ENCODE results near the gene WHRN.

WHRN gene

DNA sequence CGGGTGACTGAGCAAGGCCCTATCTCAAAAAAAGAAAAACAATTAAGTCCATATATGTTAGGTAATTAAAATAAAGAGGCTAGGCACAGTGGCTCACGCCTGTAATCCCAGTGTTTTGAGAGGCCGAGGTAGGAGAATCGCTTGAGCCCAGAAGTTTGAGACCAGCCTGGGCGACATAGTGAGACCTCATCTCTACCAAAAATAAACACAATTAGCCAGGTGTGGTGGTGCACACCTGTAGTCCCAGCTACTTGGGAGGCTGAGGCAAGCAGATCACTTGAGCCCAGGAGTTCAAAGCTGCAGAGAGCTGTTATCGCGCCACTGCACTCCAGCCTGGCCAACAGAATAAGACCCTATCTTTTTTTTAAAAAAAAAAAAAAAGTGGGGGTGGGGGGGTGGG lies 12.3 kb downstream of the WHRN start:
- DNase-seq (ENCODE audit: low read depth in 2 of 2): no peak

DNA sequence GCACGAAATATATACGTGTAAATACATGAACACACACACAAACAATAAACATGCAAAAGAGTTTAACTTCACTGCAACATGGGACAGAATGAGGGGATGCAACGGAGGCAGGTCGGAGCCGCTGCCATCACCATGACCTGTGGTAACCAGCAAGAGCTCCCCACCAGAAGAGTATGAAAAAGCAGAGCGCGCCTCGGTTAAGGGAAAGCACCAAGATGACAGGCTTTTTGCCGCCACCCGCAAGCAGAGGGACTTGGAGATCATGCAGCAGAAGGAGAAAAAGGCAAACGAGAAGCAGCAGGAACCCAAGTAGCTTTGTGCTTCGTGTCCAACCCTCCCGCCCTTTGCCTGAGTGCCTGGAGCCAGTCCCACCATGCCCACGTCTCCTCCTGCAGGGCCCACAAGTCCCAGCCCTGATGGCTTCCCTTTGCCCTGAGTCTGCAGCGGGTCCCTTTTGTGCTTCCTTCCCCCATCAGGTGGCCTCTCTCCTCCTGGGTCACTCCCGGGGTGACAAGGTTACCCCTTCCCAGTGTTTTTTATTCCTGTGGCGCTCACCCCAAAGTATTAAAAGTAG lies 13.8 kb downstream of the WHRN start:
- no peak for DNase-seq (ENCODE audit: low read depth in 2 of 2)

- DNase-seq (ENCODE audit: low read depth in 2 of 2): no peak
Observed at GRCh38 chr9:114489928-114490327, 15.3 kb downstream of the WHRN start.

DNA sequence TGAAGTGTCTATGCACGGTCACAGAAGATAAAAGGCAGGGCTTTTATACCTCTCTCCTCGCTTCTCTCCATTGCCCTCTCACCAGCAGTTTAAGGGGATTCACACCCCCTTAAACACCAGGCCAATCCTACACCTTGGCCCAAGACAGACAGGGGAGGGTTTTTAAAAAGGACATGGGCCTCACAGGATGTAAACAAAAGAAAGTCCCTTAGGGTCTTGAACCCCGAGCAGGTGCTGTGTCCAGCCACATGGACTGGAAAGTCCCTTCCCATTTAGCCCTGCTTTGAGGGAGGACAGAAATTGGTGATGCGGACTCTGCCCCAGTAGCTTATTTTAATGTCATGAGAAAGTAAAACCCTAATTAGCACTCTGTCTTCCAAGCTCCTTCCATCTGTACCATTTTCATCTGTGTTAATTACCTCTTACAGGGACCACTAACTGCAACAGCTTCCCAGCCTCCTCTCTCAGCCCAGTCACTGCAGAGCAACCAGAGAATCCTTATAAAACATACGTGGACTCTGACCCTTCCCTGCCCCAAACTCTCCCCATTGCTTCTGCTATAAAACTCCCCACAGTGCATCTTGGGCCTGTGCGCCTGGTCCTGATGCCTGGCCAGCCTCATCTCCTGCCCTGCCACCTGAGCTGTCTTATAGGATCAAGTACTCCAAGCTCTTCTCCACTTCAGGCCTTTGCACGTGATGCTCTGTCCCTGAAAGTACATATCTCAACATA lies 16.7 kb downstream of the WHRN start:
- DNase-seq (ENCODE audit: low read depth in 2 of 2): no peak

GRCh38 chr9:114487607-114488300 lies 17.5 kb downstream of the WHRN start:
- peak in 1 of 2 donors; percentile 28 for DNase-seq (ENCODE audit: low read depth in 2 of 2)

DNA sequence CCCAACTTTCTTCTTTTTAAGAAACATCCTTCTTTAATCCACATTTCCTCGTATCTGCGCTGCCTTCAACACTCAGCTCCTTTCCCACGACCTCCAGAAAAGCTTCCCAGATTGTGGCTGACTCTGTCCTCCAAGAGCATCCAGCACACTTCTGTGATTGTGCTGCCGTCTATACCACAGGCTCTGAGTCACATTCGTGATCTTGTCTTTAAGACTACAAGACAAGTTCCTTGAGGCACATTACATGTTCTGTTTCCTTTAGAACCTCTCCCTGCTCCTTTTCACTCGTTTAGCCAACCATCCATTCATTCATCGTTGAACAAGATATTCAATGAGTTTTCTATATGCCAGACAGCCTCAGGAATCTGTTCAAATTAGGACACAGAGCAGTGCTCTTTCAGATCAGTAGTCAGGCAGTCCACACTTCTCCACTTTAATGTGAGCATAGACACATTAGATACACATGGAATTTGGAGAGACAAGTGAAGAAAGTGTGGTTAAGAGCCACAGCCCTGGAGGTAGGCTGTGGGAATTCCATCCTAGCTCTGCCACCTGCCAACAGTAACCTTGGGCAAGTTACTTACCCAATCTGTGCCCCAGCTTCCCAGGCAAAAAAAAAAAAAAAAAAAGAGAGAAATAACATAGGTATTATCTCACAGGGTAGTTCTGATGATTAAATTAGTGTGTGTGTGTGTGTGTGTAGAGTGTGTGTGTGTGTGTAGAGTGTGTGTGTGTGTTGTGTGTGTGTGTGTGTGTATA lies 18.9 kb downstream of the WHRN start:
- DNase-seq (ENCODE audit: low read depth in 2 of 2): no peak

GRCh38 chr9:114484854-114485443 lies 20.3 kb downstream of the WHRN start:
- DNase-seq (ENCODE audit: low read depth in 2 of 2): peak in 1 of 2 donors; percentile 7

DNA sequence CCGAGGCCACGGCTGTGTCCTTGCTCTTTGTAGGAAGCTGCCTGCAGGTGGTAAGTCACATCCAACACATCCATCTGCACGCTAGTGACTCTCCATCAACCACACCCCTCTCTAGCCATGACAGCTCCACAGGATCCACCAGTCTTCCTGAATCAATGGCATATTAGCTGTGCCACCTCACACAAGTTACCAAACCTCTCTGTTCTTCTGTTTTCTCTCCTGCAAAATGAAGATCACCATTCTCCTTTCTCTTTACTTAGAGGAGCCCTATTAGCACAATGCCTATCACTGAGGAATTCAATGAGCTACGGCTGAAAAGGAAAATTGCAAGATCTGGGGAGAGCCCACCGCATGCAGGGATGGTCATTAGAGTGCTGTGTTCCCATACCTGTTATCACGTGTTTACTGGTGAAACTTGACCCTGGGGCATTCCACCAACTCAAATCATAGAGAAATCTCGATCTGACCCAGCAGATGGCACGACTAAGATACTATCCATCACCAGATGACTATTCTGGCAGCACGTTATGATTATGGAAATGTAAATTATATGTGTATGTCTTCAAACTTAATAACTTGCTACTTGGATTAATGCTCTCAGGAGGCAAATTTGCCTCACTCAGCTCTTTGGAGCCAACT lies 20.9 kb downstream of the WHRN start:
- DNase-seq (ENCODE audit: low read depth in 2 of 2): no peak

GRCh38 chr9:114483499-114483898 lies 21.8 kb downstream of the WHRN start:
- DNase-seq (ENCODE audit: low read depth in 2 of 2): no peak

DNA sequence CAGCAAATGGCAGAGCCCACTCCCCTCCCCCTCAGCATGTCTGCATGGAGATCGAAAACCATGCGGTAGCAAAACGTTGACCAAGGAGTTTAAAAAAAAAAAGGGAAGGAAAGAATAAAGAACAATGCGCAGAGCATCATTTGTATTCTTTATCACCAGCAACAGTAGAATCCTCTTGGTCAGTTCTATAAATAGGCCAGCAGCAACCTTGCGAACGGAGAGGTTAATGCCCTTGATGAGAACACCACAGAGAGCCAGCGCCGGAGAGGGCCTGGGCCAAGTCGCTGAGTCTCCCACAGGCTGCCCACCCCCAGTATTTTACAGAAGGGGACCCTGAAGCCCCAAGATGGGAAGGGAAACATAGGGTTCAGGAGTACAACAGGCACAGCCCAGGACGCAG lies 22.7 kb downstream of the WHRN start:
- no peak for DNase-seq (ENCODE audit: low read depth in 2 of 2)

DNA sequence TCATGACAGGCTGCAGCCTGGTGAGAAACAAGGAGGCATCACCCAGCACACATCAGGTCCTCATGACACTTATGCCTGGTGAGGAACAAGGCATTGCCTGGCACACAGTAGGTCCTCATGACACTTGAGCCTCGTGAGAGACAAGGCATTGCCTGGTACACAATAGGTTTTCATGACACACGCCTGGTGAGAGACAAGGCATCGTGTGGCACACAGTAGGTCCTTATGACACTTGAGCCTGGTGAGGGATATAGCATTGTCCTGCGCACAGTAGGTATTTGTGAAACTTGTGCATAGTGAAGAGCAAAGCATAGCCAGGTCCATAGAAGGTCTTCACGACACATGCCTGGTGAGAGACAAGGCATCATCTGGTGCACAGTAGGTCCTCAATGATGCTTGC lies 23.5 kb downstream of the WHRN start:
- no peak for DNase-seq (ENCODE audit: low read depth in 2 of 2)

DNA sequence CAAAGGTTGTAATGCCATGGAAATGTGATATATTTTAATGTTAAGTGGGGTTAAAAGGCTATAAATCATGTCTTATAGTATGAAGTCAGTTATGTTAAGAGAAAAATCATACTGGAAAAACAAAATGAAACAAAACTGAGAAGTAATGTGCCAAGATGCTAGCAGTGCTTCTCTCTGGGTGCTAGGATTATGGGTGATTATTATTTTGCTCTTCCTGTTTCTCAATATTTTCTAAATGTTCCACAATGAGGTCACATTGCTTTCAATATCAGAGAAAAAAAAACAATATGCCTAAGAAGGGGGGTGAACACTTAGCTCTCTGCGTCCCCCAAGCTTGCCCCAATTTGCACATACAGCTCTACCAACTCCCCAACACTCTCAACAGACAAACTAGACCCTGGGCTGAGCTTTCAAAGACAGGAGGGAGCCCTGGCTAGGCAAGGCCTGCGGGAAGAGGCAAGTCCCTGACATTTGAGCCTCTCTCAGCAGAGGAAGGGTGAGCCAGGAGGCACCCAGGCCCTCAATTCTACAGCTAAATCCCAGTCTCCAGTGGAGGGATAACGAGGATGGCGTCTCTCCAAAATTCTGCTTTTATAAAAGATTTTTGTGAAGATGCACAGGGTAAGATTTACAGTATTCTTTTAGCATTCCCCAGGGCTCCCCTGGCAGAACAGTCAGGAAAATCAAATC lies 24.4 kb downstream of the WHRN start:
- DNase-seq (ENCODE audit: low read depth in 2 of 2): no peak

DNA sequence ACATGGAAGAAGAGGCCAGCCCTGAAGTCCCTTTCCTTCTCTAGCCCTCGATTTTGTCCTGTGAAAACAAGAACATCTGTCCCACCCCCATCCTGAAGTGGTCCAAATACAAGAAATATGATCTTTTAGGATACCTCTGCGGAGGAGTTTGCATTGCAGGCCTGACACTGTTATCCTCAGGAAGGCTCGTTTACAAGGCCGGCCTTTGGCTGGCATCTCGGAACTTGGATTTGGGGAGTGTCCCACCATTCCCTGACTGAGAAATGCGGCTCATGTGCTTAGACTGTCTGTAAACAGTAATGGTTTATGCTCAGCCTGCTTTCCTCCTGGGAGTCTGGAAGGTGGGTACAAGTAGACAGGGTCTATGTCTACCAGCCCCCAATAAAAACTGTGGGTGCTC lies 26.4 kb downstream of the WHRN start:
- no peak for DNase-seq (ENCODE audit: low read depth in 2 of 2)

- no peak for DNase-seq (ENCODE audit: low read depth in 2 of 2)
Observed at GRCh38 chr9:114478459-114478858, 26.8 kb downstream of the WHRN start.

GRCh38 chr9:114477642-114478041 lies 27.6 kb downstream of the WHRN start:
- DNase-seq (ENCODE audit: low read depth in 2 of 2): no peak

GRCh38 chr9:114476891-114477469 lies 28.3 kb downstream of the WHRN start:
- no peak for DNase-seq (ENCODE audit: low read depth in 2 of 2)

GRCh38 chr9:114475412-114476135 lies 29.7 kb downstream of the WHRN start:
- no peak for DNase-seq (ENCODE audit: low read depth in 2 of 2)

- DNase-seq (ENCODE audit: low read depth in 2 of 2): no peak
Observed at GRCh38 chr9:114474425-114474824, 30.8 kb downstream of the WHRN start.

GRCh38 chr9:114473447-114473801 lies 31.8 kb downstream of the WHRN start:
- no peak for DNase-seq (ENCODE audit: low read depth in 2 of 2)

All from stimulated activated CD4-positive, alpha-beta T cell treated with anti-CD3 and anti-CD28 coated beads, Interleukin-1b, Interleukin-23, amount 100 ng/mL, for 1 hour (primary cell).